T-cell (primary cell): Measurements from ENCODE around the gene ARMH2. TPM values are rescaled to one million over a fixed set of nuclear protein-coding genes. Genes with fewer than 3 reads are reported as not detected.
"Not testable (repeated sequence)": the region's sequence is repeated elsewhere in the genome, so short reads cannot be mapped to it uniquely, and the experiment has no call there.

ENCODE experiments used
- ATAC-seq, 4 experiments: fragments of 200-7000 bp in 3 of 4; fragments of 150-1000 bp in 1 of 4; cut with Tn5 transposase; replicated peaks in 1 of 4; 1 replicate in 3 of 4; 2 replicates in 1 of 4; pipeline ENCODE4 v1.10.0; 2021; ENCODE audit warnings: moderate library complexity in 3 of 4, mild to moderate bottlenecking in 2 of 4, moderate number of reproducible peaks in 1 of 4
- CTCF ChIA-PET, 2 donors: fragments of 300-600 bp; sonication (Branson Sonifier 250); formaldehyde crosslinking; loops; one replicate each; lab custom pipeline; 2022; ENCODE audit warnings: antibody characterized with exemption in 2 of 2; lab: Charles Lee
- POLR2A ChIA-PET, 2 donors: fragments of 300-600 bp; sonication (Branson Sonifier 250); formaldehyde crosslinking; loops; one replicate each; lab custom pipeline; 2022; ENCODE audit warnings: antibody characterized with exemption in 2 of 2; lab: Charles Lee
- DNase-seq, 35 experiments: peaks; one replicate each; pipeline versions ENCODE4 v3.0.0 to v3.0.0-alpha.2; 2013 to 2023
- H3K27ac ChIP-seq: one replicate; pipeline ENCODE4 v1.5.1; 2013; ENCODE audit warnings: low read length
- H3K27me3 ChIP-seq, 2 experiments: replicated peaks in 1 of 2; 1 replicate in 1 of 2; 2 replicates in 1 of 2; pipeline versions ENCODE4 v1.6.1 to v1.7.0; 2013; ENCODE audit warnings: low read length in 1 of 2, mixed read lengths in 1 of 2; ENCODE audit not compliant: control insufficient read depth in 2 of 2, insufficient read depth in 2 of 2; ENCODE audit errors: extremely low read depth in 1 of 2
- H3K36me3 ChIP-seq, 2 donors: 1 replicate in 1 of 2; 2 replicates in 1 of 2; pipeline versions ENCODE4 v1.6.1 to v1.7.0; 2013; ENCODE audit warnings: low read length in 1 of 2; ENCODE audit not compliant: control insufficient read depth in 2 of 2, insufficient read depth in 1 of 2; ENCODE audit errors: extremely low read depth in 1 of 2
- H3K4me1 ChIP-seq, 2 experiments: 1 replicate in 1 of 2; 2 replicates in 1 of 2; pipeline versions ENCODE4 v1.6.1 to v1.7.0; 2013; ENCODE audit warnings: low read length in 2 of 2, mixed read lengths in 1 of 2; ENCODE audit not compliant: insufficient read depth in 2 of 2, control insufficient read depth in 1 of 2; ENCODE audit errors: extremely low read depth in 1 of 2
- H3K4me3 ChIP-seq, 2 donors: 1 replicate in 1 of 2; 2 replicates in 1 of 2; pipeline versions ENCODE4 v1.5.1 to v1.7.0; 2013; ENCODE audit warnings: mild to moderate bottlenecking in 2 of 2, low read length in 1 of 2, moderate library complexity in 1 of 2; ENCODE audit not compliant: control insufficient read depth in 1 of 2; ENCODE audit errors: extremely low read depth in 1 of 2
- H3K9me3 ChIP-seq: 2 replicates; pipeline ENCODE4 v1.7.0; 2013
- H3K27ac Mint-ChIP-seq, 2 donors: one replicate each; pipeline ENCODE4 v1.8.0; 2020 to 2021; ENCODE audit warnings: mild to moderate bottlenecking in 2 of 2, mixed read lengths in 2 of 2
- H3K27me3 Mint-ChIP-seq, 2 donors: one replicate each; pipeline ENCODE4 v1.8.0; 2021 to 2022; ENCODE audit warnings: mixed read lengths in 2 of 2
- H3K36me3 Mint-ChIP-seq: one replicate; pipeline ENCODE4 v1.8.0; 2021; ENCODE audit warnings: mixed read lengths
- H3K4me1 Mint-ChIP-seq, 3 donors: one replicate each; pipeline ENCODE4 v1.8.0; 2020 to 2022; ENCODE audit warnings: mixed read lengths in 3 of 3, mild to moderate bottlenecking in 1 of 3
- H3K4me3 Mint-ChIP-seq, 3 donors: one replicate each; pipeline ENCODE4 v1.8.0; 2020 to 2022; ENCODE audit warnings: mild to moderate bottlenecking in 3 of 3, mixed read lengths in 3 of 3, moderate library complexity in 3 of 3
- H3K9me3 Mint-ChIP-seq, 3 donors: one replicate each; pipeline ENCODE4 v1.8.0; 2020 to 2022; ENCODE audit warnings: mixed read lengths in 3 of 3
- WGBS: methylation state at CpG from one replicate; pipeline ENCODE4 v1.1.5; 2013; ENCODE audit warnings: missing lambda C conversion rate; ENCODE audit not compliant: insufficient coverage; 5-methylcytosine and 5-hydroxymethylcytosine counted together
- total RNA-seq, 35 experiments: library from RNA in 6 of 35; stranded (reverse) in 6 of 35; fragments of 120-200 nt in 1 of 35; gene quantifications; one replicate each; pipeline versions ENCODE4 v1.2.1 to v1.2.4 and lab custom pipeline; 2013 to 2026

The ARMH2 gene
- total RNA-seq, 5 donors from 2014 or later (not counting 1 experiment from before 2014, with no cell fraction given), result 2.2 to 4.6 (median 3.7) TPM

GRCh38 chr6:24750878-24751277 is 47.8 kb downstream of the ARMH2 start:
- POLR2A ChIA-PET, ATAC-seq, H3K27ac Mint-ChIP-seq, H3K4me1 Mint-ChIP-seq, H3K36me3 Mint-ChIP-seq, H3K9me3 Mint-ChIP-seq, CTCF ChIA-PET, H3K27me3 Mint-ChIP-seq, DNase-seq, H3K4me1 ChIP-seq, H3K4me3 Mint-ChIP-seq, H3K36me3 ChIP-seq, H3K4me3 ChIP-seq, H3K9me3 ChIP-seq, H3K27ac ChIP-seq, H3K27me3 ChIP-seq: not testable (repeated sequence)
- no CpG with 5 or more reads among the region's 3 CpGs for WGBS

GRCh38 chr6:24749297-24749696 is 49.4 kb downstream of the ARMH2 start:
- H3K4me1 ChIP-seq, result no peaks in the 10 kb centered on the region
- ATAC-seq (no peak), DNase-seq (no peak)
- Mint-ChIP-seq H3K9me3 (no peaks in the 10 kb centered on the region), H3K27ac (no peak overlapping the region), H3K4me1 (no peaks in the 10 kb centered on the region), H3K27me3 (peaks cover 0 to 5% of the 10 kb centered on the region in 2 donors), H3K36me3 (no peaks in the 10 kb centered on the region), H3K4me3 (no peak overlapping the region)
- no peak overlapping the region for H3K4me3 ChIP-seq
- ChIA-PET CTCF (interaction anchor here in 1 of 2 donors (0.6 kb wide), 1 partner anchor 25 kb away, joined by 3 read pairs; no protein-coding TSS in a partner anchor), POLR2A (no interaction called here)
- H3K27me3 ChIP-seq, result no peaks in the 10 kb centered on the region
- H3K36me3 ChIP-seq, result no peaks in the 10 kb centered on the region
- no peaks in the 10 kb centered on the region for H3K9me3 ChIP-seq
- no peak overlapping the region for H3K27ac ChIP-seq
- WGBS, result no CpG with 5 or more reads among the region's 3 CpGs

Other genes starting within 250 kb of the ARMH2 start
- gene KIAA0319, start 152.7 kb downstream of the ARMH2 start, total RNA-seq, result under 1 TPM in 3 of 5 donors, not detected in 2; 0.03 to 0.07 (median 0.03) TPM
- 10 to 100 TPM; 45.7 to 56.5 (median 50.8) TPM for gene TDP2, start 132.0 kb downstream of the ARMH2 start, total RNA-seq
- 10 to 100 TPM in 2 of 5 donors, 1 to 10 TPM in 3; 4.2 to 10.9 (median 9.5) TPM for gene ACOT13, start 131.8 kb downstream of the ARMH2 start, total RNA-seq
- 100 to 1,000 TPM; 114 to 146 (median 135) TPM for gene C6orf62, start 79.8 kb downstream of the ARMH2 start, total RNA-seq
- gene GMNN, start 24.0 kb downstream of the ARMH2 start, total RNA-seq, result 10 to 100 TPM in 2 of 5 donors, 1 to 10 TPM in 3; 5.7 to 12.3 (median 6.1) TPM
- 100 to 1,000 TPM; 381 to 480 (median 441) TPM for gene RIPOR2, start 137.0 kb upstream of the ARMH2 start, total RNA-seq